ENCODE data around the gene SH2D3C. TPM values are rescaled to one million over a fixed set of nuclear protein-coding genes. Genes with fewer than 3 reads are reported as not detected.

The SH2D3C gene, protein sequence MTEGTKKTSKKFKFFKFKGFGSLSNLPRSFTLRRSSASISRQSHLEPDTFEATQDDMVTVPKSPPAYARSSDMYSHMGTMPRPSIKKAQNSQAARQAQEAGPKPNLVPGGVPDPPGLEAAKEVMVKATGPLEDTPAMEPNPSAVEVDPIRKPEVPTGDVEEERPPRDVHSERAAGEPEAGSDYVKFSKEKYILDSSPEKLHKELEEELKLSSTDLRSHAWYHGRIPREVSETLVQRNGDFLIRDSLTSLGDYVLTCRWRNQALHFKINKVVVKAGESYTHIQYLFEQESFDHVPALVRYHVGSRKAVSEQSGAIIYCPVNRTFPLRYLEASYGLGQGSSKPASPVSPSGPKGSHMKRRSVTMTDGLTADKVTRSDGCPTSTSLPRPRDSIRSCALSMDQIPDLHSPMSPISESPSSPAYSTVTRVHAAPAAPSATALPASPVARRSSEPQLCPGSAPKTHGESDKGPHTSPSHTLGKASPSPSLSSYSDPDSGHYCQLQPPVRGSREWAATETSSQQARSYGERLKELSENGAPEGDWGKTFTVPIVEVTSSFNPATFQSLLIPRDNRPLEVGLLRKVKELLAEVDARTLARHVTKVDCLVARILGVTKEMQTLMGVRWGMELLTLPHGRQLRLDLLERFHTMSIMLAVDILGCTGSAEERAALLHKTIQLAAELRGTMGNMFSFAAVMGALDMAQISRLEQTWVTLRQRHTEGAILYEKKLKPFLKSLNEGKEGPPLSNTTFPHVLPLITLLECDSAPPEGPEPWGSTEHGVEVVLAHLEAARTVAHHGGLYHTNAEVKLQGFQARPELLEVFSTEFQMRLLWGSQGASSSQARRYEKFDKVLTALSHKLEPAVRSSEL
- polyA plus RNA-seq (2012; ENCODE audit: insufficient read depth, insufficient read length, low read depth), result 12.5 TPM

DNA sequence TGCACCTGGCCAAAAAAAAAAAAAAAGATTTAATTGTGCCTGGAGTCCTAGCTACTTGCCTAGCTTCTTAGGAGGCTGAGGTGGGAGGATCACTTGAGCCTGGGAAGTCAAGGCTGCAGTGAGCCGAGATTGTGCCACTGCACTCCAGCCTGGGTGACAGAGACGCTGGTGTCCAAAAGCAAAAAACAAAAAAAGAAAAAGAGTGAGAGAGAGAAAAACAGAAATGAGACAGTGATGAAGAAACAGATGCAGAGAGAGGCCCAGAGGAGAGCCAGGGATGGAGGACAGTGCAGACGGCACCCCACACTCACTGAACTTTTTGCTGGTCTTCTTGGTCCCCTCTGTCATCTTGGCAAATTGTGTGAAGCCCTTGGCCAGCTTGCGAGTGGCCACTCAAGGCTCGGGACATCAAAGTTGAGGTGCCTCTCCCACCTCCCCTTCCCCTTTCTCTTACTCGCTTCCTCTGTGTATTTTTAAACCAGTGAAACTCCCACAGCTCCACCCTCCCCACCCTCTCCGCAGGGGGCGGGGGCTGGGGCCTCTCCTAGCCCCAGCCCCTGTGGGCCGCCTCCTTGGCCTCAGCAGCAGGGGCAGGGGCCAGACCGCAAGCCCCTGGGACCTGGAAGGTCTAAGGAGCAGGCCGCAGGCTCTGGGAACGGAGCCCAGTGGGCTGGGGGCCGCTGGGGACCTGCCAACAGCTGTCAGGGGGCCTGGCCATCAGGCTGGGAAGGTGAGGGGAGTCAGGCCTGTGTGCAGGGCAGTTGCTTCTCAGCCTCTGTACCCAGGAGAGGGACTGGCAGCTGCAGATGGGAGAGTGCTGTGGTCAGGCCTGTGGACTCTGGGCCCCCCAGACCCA lies at the start of gene SH2D3C:
Gene SH2D3C, minus strand, starts transcription at position 387 of the 856 bp plus-strand sequence. Its CDS starts 39 bp downstream, at position 348.
- H3K4me3 ChIP-seq (ENCODE audit: low read depth, low read length), result no peak within 1 kb of the TSS

DNA sequence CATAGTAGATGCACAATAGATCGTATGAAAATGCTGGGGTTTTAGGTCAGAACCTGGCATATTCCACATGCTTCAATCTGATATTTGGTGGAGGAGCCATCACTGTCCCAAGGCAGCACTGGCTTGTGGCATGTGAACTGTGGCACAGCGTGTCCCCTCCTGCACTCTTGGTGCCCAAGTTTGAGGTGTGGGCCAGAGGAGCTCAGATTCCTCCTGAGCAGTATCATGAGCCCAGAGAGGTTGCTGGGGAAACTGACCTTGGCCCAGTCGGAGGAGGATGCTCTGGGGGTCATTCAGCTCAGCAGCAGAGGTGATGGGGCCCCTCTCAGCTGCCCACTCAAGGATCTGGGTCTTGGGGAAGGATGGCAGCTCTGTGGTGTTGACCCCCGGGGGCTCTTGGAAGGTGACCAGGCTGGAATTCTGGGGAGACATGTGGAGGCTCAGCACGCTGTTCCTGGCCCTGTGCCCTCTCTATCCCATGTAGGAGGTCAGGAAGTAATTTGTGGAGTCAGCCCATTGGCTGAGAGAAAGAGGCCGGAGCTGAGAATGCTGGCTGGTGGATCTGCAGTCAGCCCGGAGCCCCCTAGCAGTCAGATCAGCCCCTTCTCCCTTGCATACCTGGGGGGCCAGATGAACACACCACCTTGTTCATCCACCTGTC lies 47.9 kb upstream of the SH2D3C start:
- TF ChIP-seq, protein P1, sequence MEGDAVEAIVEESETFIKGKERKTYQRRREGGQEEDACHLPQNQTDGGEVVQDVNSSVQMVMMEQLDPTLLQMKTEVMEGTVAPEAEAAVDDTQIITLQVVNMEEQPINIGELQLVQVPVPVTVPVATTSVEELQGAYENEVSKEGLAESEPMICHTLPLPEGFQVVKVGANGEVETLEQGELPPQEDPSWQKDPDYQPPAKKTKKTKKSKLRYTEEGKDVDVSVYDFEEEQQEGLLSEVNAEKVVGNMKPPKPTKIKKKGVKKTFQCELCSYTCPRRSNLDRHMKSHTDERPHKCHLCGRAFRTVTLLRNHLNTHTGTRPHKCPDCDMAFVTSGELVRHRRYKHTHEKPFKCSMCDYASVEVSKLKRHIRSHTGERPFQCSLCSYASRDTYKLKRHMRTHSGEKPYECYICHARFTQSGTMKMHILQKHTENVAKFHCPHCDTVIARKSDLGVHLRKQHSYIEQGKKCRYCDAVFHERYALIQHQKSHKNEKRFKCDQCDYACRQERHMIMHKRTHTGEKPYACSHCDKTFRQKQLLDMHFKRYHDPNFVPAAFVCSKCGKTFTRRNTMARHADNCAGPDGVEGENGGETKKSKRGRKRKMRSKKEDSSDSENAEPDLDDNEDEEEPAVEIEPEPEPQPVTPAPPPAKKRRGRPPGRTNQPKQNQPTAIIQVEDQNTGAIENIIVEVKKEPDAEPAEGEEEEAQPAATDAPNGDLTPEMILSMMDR (IDR thresholded peaks at IDR 0.05; ENCODE audit: low read depth, low read length), result no peak

More for the DNA sequence above, at the start of gene SH2D3C:
- H3K36me3 ChIP-seq, result no peaks in the 10 kb centered on the region
- H3K9me3 ChIP-seq, result no peaks in the 10 kb centered on the region
- peak; percentile 62 for DNase-seq
- H3K27me3 ChIP-seq, result no peaks in the 10 kb centered on the region
- TF ChIP-seq, protein P1 (IDR thresholded peaks at IDR 0.05; ENCODE audit: low read depth, low read length), result no peak
- H3K4me1 ChIP-seq, result peaks cover 19% of the 10 kb centered on the region

DNA sequence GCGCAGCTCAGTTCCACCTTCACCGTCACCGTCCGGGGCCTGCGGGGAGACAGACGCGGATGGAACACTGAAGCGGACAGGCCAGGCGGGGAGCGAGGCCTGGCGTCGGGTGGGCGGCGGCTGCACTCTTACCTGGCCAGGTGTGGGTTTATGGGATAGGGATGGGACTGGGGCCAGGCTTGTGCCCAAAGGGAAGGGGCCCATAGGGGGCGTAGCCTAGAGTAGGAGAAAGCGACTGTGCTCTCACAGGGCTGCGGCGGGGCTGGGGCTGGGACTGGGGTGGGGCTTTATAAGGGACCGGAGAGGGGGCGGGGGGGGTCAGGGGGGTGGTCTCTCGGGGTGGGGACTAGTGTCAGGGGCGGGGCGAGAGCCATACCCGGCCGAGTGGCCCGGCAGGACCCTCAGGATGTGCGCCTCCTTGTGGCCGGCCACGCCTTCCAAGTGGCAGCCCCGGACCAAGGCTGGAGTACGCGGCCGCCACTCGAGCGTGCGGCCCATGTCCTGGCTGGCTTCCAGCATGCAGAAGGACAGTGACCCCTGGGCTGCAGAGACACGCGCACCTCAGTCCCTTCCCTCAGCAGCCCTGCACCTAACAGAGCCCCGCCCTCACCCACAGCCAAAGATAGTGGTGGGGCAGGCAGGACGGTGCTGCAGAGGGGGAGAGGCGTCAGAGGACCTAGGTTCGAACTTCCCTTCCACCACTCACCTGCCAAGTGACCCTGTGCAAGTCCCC lies 47.0 kb upstream of the SH2D3C start:
- Histone ChIP-seq H3K4me1 (peaks cover 3% of the 10 kb centered on the region; the same call in 1 of the 2 replicates), H3K27me3 (no peaks in the 10 kb centered on the region), H3K36me3 (no peaks in the 10 kb centered on the region), H3K9me3 (no peaks in the 10 kb centered on the region), H3K4me3 (ENCODE audit: low read depth, low read length) (no peak overlapping the region)
- peak; percentile 74 for DNase-seq
- TF ChIP-seq, protein P1 (IDR thresholded peaks at IDR 0.05; ENCODE audit: low read depth, low read length), result peak; percentile 51

More for the DNA sequence above, 47.9 kb upstream of the SH2D3C start:
- Histone ChIP-seq H3K9me3 (no peaks in the 10 kb centered on the region), H3K27me3 (no peaks in the 10 kb centered on the region), H3K4me1 (peaks cover 3% of the 10 kb centered on the region; the same call in 1 of the 2 replicates), H3K36me3 (no peaks in the 10 kb centered on the region), H3K4me3 (ENCODE audit: low read depth, low read length) (no peak overlapping the region)
- DNase-seq, result no peak

DNA sequence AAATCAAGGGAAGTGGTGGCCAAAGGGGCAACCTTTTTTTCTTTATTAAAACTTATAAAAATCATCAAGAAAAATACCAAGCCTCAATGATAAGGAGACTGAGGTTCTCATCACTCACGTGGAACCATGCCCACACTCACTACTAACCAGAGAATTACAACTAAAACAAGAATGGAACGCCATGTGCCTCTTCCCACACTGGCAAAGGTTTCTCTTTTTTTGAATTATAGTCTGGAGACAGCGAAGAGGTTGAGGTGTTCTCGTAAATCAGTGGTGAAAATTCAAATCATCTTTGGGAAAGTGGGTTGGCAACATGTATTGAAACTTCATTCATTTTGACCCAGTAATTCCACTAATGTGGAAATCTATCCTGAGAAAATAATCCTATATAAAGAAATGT lies 43.6 kb upstream of the SH2D3C start:
- Histone ChIP-seq H3K36me3 (no peaks in the 10 kb centered on the region), H3K9me3 (no peaks in the 10 kb centered on the region), H3K4me3 (ENCODE audit: low read depth, low read length) (no peak overlapping the region), H3K27me3 (no peaks in the 10 kb centered on the region), H3K4me1 (peaks cover 6% of the 10 kb centered on the region; the same call in 1 of the 2 replicates)
- no peak for DNase-seq
- TF ChIP-seq, protein P1 (IDR thresholded peaks at IDR 0.05; ENCODE audit: low read depth, low read length), result no peak

DNA sequence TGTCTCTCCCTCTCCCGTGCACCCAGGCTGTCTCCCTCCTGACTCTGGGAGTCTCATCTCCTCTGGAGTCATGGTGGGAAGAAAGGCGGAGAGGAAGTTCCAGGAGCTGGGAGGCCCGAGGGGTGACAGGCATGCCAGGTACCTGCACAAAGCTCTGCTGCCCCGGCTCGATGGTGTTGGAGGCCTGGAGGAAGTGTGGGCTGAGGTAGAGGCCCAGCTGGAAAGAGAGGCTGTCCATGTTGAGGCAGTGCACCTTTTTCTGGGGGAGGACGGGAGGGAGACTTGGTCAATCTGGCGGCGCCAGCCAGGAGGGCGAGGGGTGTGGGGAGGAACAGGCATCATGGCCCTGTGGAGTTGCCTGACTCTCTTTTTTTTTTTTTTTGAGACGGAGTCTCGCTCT lies 40.1 kb upstream of the SH2D3C start:
- no peaks in the 10 kb centered on the region for H3K27me3 ChIP-seq
- H3K4me3 ChIP-seq (ENCODE audit: low read depth, low read length), result no peak overlapping the region
- peaks cover 7% of the 10 kb centered on the region for H3K36me3 ChIP-seq

More for the DNA sequence above, 40.1 kb upstream of the SH2D3C start:
- TF ChIP-seq, protein P1 (IDR thresholded peaks at IDR 0.05; ENCODE audit: low read depth, low read length), result no peak
- Histone ChIP-seq H3K4me1 (peaks cover 3% of the 10 kb centered on the region; the same call in 1 of the 2 replicates), H3K9me3 (no peaks in the 10 kb centered on the region)
- no peak for DNase-seq

Data from BE2C (cell line).